HG03064 (cell line): ENCODE measurements around the gene KRTAP5-4.
"Not testable (repeated sequence)": the region's sequence is repeated elsewhere in the genome, so short reads cannot be mapped to it uniquely, and the experiment has no call there.

ENCODE experiments used
- ATAC-seq: cut with Tn5 transposase; IDR thresholded peaks from one replicate; pipeline ENCODE4 v1.9.1; 2021; ENCODE audit warnings: low read depth; ENCODE audit not compliant: unreplicated experiment

KRTAP5-4 gene

DNA sequence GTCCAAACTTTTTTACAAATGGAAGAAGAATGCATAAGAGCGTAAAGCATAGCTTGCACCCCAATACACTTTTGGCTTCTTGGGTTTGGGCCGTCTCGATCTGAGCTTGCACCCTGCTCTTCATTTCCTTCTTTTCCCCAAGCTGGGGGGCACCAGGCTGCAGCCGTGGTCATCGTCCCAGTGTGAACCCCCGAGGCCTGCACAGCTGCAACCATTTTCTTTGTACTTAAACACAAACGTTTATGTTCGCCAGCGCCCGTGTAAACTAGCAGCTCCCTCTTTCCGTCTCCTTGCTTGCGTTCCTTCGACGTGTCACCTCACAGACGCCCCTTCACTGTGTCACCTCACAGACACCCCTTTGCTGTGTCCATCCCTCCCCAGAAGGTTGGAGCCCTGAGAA lies 17.7 kb upstream of the KRTAP5-4 start:
- no peak for ATAC-seq

- no peak for ATAC-seq
Observed at GRCh38 chr11:1639102-1639620, 17.2 kb upstream of the KRTAP5-4 start.

GRCh38 chr11:1638344-1638743 lies 16.4 kb upstream of the KRTAP5-4 start:
- ATAC-seq: no peak

GRCh38 chr11:1637628-1638027 lies 15.7 kb upstream of the KRTAP5-4 start:
- ATAC-seq: no peak

- no peak for ATAC-seq
Observed at GRCh38 chr11:1636291-1636950, 14.5 kb upstream of the KRTAP5-4 start.

GRCh38 chr11:1633864-1634263 lies 11.9 kb upstream of the KRTAP5-4 start:
- ATAC-seq: no peak

DNA sequence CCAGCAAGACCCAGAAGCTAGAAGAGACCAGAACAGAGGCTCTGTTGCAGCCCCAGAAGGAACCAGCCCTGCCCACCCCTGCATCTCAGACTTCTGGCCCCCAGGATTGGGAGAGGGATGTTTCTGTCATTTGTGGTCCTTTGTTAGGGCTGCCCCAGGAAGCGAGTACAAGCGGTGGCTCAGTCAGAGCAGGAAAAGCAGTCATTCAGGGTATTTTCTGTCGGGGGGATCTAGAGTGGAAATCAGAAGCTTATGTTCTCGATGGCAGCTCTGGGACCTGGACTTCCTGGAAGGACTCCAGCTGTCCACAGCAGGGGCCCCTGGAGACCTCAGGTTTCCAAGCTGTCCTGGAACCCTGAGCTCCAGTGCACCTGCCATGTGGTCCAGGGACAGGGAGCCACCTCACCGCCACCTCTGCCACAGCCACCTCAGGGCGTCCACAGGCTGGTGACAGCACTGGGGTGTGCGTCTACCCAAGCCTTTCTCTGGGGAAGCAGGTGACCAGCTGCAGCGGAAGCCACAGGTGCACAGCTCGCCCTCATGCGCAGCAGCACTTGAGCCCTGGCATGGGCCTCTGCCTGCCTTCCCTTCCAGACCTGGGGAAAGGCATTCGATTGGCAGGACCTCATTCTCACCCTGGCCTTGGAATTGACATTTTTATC lies 10.2 kb upstream of the KRTAP5-4 start:
- no peak for ATAC-seq

DNA sequence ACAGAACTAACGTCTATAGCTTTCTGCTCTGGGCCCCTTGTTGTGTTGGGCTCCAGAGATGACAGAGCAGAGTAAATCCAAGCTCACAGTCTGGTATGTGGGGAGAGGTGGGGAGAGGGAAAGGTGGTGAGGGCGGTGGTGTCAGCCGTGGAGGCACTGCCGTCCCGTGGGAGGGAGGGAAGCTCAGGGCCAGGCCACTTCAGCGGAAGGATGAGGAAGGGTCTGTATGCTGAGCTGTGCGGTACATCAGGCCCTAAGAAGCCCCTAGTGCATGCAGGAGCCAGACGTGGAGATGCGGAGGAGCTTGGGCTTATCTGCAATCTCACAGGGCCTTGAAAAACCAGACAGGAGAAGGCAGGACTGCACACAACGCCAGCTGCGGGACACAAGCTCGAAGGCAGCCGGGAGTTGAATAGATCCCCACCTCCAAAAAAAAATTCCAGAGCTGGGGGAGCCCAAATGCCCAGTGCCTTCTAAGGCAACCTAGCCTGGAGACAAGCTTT lies 9.2 kb upstream of the KRTAP5-4 start:
- no peak for ATAC-seq

GRCh38 chr11:1630271-1630670 lies 8.3 kb upstream of the KRTAP5-4 start:
- ATAC-seq: no peak

- ATAC-seq: no peak
Observed at GRCh38 chr11:1629326-1630185, 7.6 kb upstream of the KRTAP5-4 start, which contains the start of gene KRTAP5-5. Gene KRTAP5-5, plus strand, starts transcription at chr11:1629775. Its CDS starts 66 bp downstream, at chr11:1629841.

DNA sequence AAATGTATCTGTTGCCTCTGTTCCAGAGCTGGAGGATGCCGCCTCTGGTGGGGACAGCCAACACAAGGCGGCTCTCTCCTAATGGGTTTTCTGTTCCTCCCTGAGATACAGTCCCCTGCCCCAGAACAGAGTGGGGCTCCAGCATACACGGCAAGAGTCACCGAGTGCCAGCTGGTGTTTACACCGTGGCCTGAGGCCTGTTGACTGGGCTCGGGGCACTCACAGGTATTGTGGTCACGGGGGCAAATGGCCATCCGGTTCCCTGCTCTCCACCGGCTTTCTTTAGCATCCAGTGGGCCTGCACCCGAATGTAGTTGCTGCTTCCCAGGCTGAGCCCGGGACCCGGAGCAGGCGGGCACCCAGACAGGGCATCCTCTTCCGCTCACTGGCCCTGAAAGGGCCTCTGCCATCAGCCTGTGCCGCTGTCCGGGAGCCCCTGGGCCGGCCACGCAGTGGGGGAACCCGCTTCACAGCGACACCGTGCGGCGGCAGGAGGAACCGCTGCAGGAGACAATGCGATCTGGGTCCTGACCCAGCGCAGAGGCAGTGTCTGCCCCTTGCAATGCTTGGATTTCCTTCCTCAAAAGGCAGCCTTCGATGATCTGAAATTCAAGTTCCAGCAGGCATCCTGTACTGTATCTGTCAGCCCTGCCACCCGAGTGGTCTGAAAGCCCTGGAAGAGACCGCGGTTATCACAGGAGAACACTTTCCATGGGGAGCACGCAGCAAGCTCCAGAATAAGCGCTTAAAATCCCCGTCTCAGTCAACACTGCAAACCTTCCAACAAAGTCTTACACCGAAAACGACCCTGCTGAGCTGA lies 6.8 kb upstream of the KRTAP5-4 start:
- no peak for ATAC-seq

DNA sequence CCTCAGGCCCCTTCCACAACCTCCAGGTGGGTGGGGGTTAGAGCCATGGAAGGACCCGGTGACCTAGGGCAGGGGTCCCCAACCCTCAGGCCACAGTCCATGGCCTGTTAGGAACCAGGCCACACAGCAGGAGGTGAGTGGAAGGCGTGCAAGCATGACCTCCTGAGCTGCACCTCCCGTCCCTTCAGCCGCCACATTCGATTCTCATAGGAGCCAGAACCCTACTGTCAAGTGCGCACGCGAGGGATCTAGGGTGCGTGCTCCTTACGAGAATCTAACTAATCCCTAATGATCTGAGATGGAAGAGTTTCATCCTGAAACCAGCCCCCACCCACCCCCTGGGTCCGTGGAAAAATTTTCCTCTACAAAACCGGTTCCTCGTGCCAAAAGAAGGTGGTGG lies 3.6 kb upstream of the KRTAP5-4 start:
- ATAC-seq: no peak

DNA sequence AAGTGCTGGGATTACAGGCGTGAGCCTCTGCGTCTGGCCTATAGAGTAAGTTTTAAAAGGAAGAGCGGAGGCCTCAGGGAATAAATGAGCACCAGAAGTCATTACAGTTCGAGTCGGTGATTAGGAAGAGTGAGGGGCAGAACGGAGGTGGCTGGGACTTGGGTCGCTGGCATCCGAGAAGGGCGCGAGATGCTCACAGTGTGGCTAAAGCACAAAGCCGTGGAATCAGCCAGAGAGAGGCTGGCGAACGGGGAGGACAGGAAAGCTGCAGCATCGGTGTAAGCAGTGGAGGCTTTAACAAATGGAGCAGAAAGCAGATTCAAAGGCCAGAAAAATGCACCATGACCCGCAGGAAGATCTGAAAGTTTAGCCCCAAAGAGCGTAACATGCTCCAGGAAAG lies 2.7 kb upstream of the KRTAP5-4 start:
- ATAC-seq: no peak

DNA sequence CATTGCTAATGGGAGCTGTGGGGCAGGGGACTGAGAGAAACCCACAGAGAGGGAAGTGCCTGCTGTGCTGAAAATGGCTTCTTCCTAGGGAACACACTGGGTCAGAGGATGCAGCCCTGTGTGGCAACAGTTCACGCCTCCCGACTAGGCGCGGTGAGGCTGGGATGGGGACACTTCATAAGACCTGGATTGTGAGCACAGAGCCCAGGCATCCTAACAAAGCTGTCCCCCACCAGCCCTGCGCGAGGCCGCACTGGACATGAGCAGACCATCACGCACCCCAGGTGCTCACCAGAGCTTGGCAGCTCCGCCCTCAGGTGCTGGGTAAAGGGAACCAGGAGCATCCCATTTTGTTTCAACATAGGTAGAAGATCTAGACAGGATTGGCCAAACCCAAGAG lies 1.8 kb upstream of the KRTAP5-4 start:
- ATAC-seq: no peak

GRCh38 chr11:1619449-1619848 lies 2.5 kb downstream of the KRTAP5-4 start:
- ATAC-seq: no peak

DNA sequence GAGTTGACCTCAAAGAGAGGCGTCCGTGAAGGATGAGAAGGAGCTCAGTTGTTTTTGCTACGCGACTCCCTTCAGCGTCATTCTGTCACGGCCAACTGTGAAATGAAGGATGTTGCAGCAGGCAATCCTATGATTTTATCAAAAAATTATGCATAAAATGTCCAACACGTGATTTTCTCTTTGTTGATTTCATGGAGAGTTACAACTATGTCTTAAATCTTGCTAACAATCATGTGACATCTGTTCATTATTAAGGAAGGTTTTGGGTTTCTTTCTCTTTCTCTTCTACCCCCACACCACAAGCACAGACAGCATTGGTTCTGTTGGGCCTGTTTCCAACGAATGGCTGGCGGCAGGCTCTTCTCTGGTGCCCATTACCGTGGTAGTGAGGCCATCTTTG lies 3.7 kb downstream of the KRTAP5-4 start:
- no peak for ATAC-seq

GRCh38 chr11:1608363-1608762 lies 13.6 kb downstream of the KRTAP5-4 start, which contains the start of gene KRTAP5-3:
Gene KRTAP5-3, minus strand, starts transcription at chr11:1608463. Its CDS starts 78 bp downstream, at chr11:1608385.
- no peak for ATAC-seq

DNA sequence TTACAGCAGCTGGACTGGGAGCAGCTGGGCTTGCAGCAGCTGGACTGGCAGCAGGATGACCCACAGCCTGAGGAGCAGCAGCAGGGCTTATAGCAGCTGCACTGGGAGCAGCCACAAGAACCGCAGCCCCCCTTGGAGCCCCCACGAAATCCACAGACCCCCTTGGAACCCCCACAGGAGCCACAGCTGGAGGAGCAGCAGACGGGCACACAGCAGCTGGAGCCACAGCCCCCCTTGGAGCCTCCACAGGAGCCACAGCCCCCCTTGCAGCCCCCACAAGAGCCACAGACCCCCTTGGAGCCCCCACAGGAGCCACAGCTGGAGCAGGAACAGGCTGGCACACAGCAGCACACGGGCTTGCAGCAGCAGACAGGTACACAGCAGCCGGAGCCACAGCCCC lies 14.0 kb downstream of the KRTAP5-4 start:
- ATAC-seq: not testable (repeated sequence)

DNA sequence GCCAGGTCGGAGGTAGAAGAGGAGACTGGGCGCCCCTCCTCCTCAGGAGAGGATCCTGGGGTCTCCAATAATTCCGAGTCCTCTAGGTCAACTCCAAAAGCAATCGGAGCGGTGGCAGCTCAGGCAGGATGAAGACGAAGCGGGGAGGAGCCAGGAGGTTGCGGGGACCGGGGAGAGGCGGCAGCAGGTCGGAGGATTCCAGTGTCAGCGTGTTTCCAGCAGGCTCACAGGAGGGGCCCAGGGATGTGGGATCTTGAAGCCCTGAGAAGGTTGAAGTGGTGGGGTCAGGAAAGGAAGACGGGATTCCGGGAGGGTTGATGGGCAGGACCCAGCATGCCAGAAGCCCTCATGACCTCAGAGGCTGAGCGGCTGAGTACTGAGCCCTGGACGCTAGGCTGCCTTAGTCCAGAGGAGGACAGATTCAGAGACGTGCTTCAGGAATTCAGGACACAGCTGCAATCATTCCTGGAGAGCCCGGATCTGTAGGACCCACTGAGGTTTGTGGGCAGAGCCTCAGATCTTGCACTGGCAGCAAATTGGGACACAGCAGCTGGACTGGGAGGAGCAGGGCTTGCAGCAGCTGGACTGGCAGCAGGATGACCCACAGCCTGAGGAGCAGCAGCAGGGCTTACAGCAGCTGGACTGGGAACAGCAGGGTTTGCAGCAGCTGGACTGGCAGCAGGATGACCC lies 14.6 kb downstream of the KRTAP5-4 start:
- not testable (repeated sequence) for ATAC-seq
